Stimulated activated CD8-positive, alpha-beta memory T cell treated with anti-CD3 and anti-CD28 coated beads, Interleukin-2, amount 100 ng/mL, for 1 hour (primary cell): Measurements from ENCODE around the gene NPHP3.
A peak's percentile ranks its signal among the peaks of the same experiment; 100 is the strongest.

ENCODE experiments used
- DNase-seq, 2 donors: peaks; one replicate each; pipeline ENCODE4 v3.0.0-alpha.2; 2020; ENCODE audit warnings: low read depth in 2 of 2

Gene NPHP3

DNA sequence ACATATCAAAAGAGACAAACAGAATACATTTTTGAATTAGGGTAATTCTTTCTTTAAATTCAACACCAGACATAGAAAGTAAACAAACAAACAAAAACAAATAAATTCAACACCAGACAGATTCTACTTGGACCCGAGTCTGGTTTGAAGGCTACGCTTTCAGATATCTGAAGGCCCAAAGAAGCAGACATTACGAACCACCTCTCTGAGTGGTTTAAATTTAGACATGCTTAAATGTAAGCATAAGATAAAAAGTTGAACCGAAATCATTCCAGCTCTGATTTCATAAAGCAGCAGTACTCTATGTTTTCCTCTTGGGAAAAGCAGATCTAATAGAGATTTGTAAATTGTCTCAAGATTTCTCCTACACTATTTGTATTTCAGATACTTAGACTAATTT lies 32.2 kb downstream of the NPHP3 start:
- no peak for DNase-seq

GRCh38 chr3:132682201-132682600 lies 40.0 kb downstream of the NPHP3 start:
- no peak for DNase-seq

DNA sequence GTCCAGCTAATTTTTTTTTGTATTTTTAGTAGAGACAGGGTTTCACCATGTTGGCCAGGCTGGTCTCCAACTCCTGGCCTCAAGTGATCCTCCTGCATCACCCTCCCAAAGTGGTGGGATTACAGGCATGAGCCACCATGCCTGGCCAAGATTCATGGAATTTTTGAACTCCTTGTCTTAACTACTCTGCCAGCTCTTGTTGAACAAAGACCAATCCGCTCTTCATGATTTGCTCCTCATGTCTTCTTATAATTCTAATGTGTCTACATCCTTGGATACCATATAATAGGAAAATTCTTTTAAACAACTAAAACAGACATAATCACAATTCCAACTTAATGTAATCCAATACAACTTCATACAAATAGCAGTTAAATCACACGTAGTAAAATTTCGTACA lies 40.8 kb downstream of the NPHP3 start:
- no peak for DNase-seq

GRCh38 chr3:132679911-132680310 lies 42.3 kb downstream of the NPHP3 start:
- no peak for DNase-seq

GRCh38 chr3:132675408-132675807 lies 46.8 kb downstream of the NPHP3 start:
- DNase-seq: no peak

DNA sequence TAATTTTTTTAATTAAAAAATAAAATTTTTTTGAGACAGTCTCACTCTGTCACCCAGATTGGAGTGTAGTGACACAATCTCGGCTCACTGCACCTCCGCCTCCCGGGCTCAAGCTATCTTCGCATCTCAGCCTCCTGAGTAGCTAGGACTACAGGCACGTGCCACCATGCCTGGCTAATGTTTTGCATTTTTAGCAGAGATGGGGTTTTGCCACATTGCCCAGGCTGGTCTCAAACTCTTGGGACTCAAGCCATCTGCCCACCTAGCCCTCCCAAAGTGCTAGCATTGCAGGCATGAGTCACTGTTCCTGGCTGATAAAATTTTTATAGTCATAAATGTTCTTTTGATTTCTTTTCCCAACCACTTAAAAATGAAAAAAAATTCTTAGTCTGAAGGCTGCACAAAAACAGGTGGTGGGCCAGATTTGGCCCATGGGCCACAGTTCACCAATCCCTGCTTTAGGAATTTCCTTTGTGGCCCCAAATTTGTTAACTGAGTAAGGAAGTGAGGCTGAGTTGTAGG lies 52.9 kb downstream of the NPHP3 start:
- no peak for DNase-seq

DNA sequence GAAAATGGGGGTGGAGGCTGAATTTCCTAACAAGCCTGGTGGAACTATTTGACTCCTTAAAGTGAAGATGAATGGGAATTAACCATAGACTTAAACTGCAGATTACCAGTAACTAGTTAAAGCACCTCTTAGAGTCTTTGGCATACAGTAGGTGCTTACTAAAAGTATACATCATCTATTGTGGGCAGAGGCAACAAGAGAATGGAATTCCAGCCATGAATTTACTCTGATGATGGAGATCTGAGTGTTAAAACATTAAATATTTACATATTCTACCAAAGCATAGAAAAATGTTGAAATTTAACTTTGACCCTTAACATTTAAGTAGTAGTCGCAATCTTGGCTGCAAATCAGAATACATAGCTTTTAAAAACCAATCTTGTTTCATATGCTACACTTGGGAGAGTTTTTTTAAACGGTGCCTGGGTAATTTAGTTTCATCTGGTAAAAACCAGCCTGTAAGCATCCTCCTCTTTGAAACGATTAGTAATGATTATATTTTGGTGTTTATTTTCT lies 56.9 kb downstream of the NPHP3 start:
- DNase-seq: no peak

- no peak for DNase-seq
Observed at GRCh38 chr3:132662212-132662611, 60.0 kb downstream of the NPHP3 start.

DNA sequence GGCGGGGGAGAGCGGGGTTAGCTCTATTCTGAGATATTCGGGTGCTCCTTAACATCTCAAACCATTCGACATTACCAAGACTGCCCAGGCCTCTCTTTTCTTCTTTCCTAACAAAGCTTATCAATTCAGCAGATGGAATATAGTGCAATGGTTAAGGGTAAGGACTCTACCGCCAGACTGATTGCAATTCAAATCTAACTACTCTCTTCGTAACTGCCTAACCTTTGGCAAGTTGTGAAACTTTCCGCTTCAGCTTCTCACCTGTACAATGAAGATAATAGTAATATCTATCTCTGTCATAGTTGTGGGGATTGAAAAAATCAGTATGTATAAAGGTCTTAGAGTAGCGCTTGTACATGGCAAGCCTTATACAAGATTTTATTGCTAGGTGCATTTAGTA lies 61.1 kb downstream of the NPHP3 start:
- no peak for DNase-seq

- no peak for DNase-seq
Observed at GRCh38 chr3:132660811-132661070, 61.5 kb downstream of the NPHP3 start.

DNA sequence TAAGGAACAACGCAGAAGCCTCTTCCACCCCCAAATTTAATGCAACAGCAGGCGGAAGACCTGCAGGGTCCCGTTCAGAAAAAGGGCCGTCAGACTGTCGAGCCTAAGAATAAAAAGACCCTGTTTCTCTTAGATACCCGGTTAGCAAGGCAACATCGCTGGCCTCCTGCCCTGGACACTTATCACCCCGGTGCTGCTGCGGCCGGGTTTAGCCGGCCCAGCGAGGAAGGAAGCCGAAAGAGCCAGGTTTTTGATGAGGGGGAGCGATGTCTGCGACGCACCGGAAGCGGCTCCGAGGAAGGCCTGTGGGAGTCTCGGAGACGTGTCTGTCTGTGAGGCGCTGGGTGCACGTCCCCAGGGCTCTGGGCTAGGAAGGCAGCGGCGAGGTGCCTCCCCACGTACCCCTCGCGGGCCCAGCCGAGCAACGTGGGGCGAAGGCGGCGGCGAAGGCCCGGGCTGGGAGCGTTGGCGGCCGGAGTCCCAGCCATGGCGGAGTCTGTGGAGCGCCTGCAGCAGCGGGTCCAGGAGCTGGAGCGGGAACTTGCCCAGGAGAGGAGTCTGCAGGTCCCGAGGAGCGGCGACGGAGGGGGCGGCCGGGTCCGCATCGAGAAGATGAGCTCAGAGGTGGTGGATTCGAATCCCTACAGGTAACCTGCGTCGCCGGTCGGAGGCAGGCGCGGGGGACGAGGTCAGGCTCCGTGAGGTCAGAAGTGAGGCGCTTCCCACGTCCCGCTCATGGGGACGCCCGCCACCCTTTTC lies 62.0 kb downstream of the NPHP3 start, which contains the start of gene UBA5:
UBA5 (plus strand) TSS at position 278 of the 759 bp plus-strand sequence; CDS start at position 487, 209 bp downstream.
- DNase-seq: peak; percentile 24 to 36

DNA sequence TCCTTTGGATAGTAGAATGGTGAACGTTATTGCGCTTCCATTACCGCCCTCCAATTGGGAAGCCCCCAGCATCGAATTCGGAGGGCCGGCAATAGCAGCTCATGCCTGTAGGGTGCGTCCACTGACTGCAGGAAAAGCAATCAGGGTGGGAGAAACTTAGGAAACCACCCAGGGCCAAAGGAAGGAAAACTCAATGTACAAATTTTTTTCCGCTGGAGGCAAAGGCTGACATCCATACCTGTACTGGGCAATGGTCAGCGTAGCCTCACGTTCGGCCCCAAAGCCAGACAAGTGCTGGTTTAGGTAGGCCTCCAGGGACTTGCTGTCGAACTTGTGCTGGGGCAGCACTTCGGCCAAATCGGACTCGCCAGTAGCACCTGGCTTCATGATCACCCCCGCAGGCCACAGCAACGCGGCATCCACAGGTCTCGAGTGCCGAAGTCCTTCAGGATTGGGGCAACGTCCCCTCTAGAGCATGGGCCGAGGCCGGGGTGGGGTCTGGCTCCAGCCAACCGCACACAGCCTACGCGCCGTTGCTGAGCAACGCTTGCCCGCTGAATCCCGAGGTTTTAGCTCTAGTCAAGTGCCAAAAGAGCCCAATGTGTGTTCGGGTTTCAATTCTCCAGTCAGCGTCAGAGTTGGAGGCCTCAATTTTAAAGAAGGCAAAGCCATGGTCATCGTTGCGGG lies 62.7 kb downstream of the NPHP3 start, which contains the start of gene ACAD11:
ACAD11 (minus strand) TSS at position 445 of the 687 bp plus-strand sequence; CDS start at position 387, 58 bp downstream.
- DNase-seq: peak in 1 of 2 donors; percentile 1

DNA sequence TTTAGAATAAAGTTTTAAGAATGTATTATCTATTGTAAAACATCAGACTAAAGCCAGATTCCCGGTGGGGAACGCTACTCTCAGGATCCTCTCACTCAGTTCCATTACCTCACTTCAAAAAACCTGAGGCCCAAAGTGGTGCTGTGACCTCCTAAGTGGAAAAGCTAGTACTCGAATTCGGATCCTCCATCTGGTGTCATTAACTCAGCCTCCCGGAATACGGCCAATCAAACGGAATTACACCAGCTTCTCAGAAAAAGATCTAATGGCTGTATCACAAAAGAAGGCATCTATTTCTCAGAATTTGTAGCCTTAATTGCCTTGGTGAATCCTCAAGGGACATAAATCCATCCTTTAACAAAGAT lies 63.2 kb downstream of the NPHP3 start:
- DNase-seq: no peak

- DNase-seq: no peak
Observed at GRCh38 chr3:132657869-132658747, 64.1 kb downstream of the NPHP3 start.

- no peak for DNase-seq
Observed at GRCh38 chr3:132655471-132655870, 66.7 kb downstream of the NPHP3 start.

- no peak for DNase-seq
Observed at GRCh38 chr3:132654721-132655120, 67.5 kb downstream of the NPHP3 start.

GRCh38 chr3:132654190-132654589 lies 68.0 kb downstream of the NPHP3 start:
- DNase-seq: no peak

DNA sequence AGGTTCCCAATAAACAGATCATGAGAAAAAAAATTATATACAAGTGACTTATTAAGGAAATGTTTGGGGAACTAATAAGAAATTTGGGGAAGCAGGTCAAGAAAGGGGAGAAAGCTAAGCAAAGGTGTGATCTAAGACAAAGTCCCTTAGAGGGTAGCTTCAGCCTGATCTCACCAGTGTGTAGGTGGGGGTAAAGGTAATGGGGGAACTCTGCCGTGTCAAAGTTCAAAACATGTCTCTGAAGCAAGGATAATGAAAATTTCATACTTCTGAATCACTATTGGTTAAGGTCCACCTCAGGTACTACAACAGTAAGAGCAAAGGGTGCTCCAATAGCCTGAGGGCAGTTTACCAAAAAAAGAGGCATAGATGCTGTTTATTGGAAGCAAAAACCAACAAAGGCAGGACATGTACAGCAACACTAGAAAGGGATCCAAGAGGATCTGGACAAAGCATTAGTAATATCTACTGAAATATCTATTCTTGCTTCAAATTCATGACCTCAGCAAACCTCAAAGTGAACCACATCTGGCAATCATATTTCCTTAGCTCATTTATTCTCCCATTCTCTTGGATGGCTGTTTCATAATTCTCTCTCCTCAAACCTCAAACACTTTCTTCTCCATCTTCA lies 69.5 kb downstream of the NPHP3 start:
- no peak for DNase-seq

GRCh38 chr3:132650153-132650552 lies 72.1 kb downstream of the NPHP3 start:
- DNase-seq: no peak

GRCh38 chr3:132645058-132645457 lies 77.2 kb downstream of the NPHP3 start:
- no peak for DNase-seq

DNA sequence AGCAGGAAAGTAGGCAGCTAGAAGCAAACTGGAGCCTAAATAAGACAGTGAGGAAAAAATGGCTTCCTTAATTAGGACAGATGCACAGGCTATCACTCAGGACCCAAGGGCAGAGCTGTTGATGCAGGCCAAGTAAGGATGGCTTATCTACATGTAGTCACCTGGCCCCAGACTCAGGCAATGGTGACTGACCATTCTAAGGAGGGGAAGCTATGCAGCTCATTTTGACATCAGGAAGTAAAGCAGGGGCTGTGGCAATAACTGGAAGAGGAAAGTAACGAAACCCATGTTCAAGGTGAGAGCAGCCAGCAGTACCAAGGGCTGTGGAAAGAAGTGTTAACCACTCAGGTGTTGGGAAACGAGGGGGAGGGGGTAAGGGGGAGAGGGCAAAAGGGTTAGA lies 78.8 kb downstream of the NPHP3 start:
- no peak for DNase-seq

DNA sequence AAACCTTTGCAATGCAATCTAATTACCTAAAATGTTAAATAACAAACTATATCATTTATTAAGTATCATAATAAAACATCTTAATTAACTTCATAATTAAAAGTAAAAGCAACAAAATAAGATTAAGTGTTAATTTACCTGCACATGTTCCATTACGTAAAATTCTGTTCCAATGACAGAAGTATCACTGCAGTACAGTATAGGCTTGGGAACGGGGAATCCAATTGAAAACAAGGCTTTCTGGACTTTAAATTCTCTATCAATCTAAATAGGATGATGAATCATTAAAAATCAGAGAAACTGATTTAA lies 79.7 kb downstream of the NPHP3 start:
- DNase-seq: no peak
